ENCODE data around the gene CDC42BPA. TPM values are rescaled to one million over a fixed set of nuclear protein-coding genes. Genes with fewer than 3 reads are reported as not detected.
A peak's percentile ranks its signal among the peaks of the same experiment; 100 is the strongest.

Gene CDC42BPA
- total RNA-seq: 100 to 1,000 TPM in 1 of 4 donors, 10 to 100 TPM in 3; 49.0 to 102 (median 54.2) TPM

GRCh38 chr1:227318016-227318852 lies at the start of gene CDC42BPA:
TSS of gene CDC42BPA (minus strand) at chr1:227318492. CDS start at chr1:227317182, 1,310 bp downstream.
- in situ Hi-C loops (cut with MboI; ENCODE audit: low pct_ligation_motif_present in 1 of 4, low pct_unique_long_range_greater_than_20kb in 1 of 4, low sequenced_read_pairs in 3 of 4): no loop called here

DNA sequence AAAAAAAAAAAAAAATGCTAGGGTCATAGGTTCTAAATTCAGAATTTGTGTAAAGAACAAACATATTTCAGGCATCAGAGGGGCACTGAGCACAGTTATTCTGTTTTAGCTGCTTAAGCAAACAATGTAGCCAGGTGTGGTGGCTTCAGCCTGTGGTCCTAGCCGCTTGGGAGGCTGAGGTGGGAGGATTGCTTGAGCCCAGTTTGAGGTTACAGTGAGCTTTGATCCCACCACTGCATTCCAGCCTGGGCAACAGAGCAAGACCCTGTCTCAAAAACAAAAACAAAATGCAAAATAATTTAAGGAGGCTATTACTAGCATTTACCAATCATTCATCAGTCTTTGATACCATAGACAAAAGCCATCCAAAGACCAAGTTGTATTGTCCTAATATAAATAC lies 49.7 kb upstream of the CDC42BPA start:
- intact Hi-C loops (cut with DNase I; ENCODE audit: low total_unique reads) (no loop called here), in situ Hi-C loops (cut with MboI; ENCODE audit: low pct_ligation_motif_present in 1 of 4, low pct_unique_long_range_greater_than_20kb in 1 of 4, low sequenced_read_pairs in 3 of 4) (no loop called here)
- Histone ChIP-seq H3K4me1 (peaks cover 0 to 9% (median 3%) of the 10 kb centered on the region in 4 donors), H3K36me3 (no peaks in the 10 kb centered on the region), H3K27me3 (no peaks in the 10 kb centered on the region), H3K4me3 (no peak overlapping the region), H3K9me3 (no peaks in the 10 kb centered on the region), H3K27ac (no peak overlapping the region)
- DNase-seq: no peak
- 88% methylated on average over 1 of the region's 1 CpG; no CpG with 5 or more reads in 1 of the 2 donors for WGBS, 2 donors (ENCODE audit: low coverage in 1 of 2)
- TF ChIP-seq, protein P1, sequence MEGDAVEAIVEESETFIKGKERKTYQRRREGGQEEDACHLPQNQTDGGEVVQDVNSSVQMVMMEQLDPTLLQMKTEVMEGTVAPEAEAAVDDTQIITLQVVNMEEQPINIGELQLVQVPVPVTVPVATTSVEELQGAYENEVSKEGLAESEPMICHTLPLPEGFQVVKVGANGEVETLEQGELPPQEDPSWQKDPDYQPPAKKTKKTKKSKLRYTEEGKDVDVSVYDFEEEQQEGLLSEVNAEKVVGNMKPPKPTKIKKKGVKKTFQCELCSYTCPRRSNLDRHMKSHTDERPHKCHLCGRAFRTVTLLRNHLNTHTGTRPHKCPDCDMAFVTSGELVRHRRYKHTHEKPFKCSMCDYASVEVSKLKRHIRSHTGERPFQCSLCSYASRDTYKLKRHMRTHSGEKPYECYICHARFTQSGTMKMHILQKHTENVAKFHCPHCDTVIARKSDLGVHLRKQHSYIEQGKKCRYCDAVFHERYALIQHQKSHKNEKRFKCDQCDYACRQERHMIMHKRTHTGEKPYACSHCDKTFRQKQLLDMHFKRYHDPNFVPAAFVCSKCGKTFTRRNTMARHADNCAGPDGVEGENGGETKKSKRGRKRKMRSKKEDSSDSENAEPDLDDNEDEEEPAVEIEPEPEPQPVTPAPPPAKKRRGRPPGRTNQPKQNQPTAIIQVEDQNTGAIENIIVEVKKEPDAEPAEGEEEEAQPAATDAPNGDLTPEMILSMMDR (IDR thresholded peaks at IDR 0.05): no peak
- TF ChIP-seq POLR2AphosphoS5 (IDR thresholded peaks at IDR 0.05) (no peak), EP300 (IDR thresholded peaks at IDR 0.05; ENCODE audit: low read depth) (no peak), POLR2A (IDR thresholded peaks at IDR 0.05) (no peak)

More at GRCh38 chr1:227318016-227318852, at the start of gene CDC42BPA:
- 3% methylated on average over 67 of the region's 98 CpGs; no CpG with 5 or more reads in 1 of the 2 donors for WGBS, 2 donors (ENCODE audit: low coverage in 1 of 2)
- intact Hi-C loops (cut with DNase I; ENCODE audit: low total_unique reads): no loop called here
- peak within 1 kb of the TSS; percentile 74 to 87 (median 80) for H3K4me3 ChIP-seq
- no peaks in the 10 kb centered on the region for H3K36me3 ChIP-seq
- no peaks in the 10 kb centered on the region for H3K27me3 ChIP-seq
- no peaks in the 10 kb centered on the region for H3K9me3 ChIP-seq
- H3K4me1 ChIP-seq: peaks cover 0 to 57% (median 6%) of the 10 kb centered on the region in 4 donors
- H3K27ac ChIP-seq: peak within 1 kb of the TSS; percentile 96 to 99 (median 97)
- peak; percentile 81 for TF ChIP-seq POLR2A (IDR thresholded peaks at IDR 0.05)
- TF ChIP-seq POLR2AphosphoS5 (IDR thresholded peaks at IDR 0.05): peak in 2 of 3 donors; percentile 85 to 89
- TF ChIP-seq, protein P1 (IDR thresholded peaks at IDR 0.05): no peak
- no peak for TF ChIP-seq EP300 (IDR thresholded peaks at IDR 0.05; ENCODE audit: low read depth)
- DNase-seq: peak; percentile 82

GRCh38 chr1:227365473-227366431 lies 47.5 kb upstream of the CDC42BPA start:
- H3K4me3 ChIP-seq: no peak overlapping the region
- intact Hi-C loops (cut with DNase I; ENCODE audit: low total_unique reads) (no loop called here), in situ Hi-C loops (cut with MboI; ENCODE audit: low pct_ligation_motif_present in 1 of 4, low pct_unique_long_range_greater_than_20kb in 1 of 4, low sequenced_read_pairs in 3 of 4) (no loop called here)
- H3K27me3 ChIP-seq: no peaks in the 10 kb centered on the region
- DNase-seq: peak; percentile 15
- no peaks in the 10 kb centered on the region for H3K9me3 ChIP-seq
- peak overlapping the region in 3 of 4 donors; percentile 45 to 52 (median 52) for H3K27ac ChIP-seq
- WGBS, 2 donors (ENCODE audit: low coverage in 1 of 2): 74 to 76% methylated on average over 8 of the region's 8 CpGs
- H3K4me1 ChIP-seq: peaks cover 0 to 9% (median 3%) of the 10 kb centered on the region in 4 donors
- no peak for TF ChIP-seq EP300 (IDR thresholded peaks at IDR 0.05; ENCODE audit: low read depth)
- TF ChIP-seq, protein P1 (IDR thresholded peaks at IDR 0.05): no peak
- TF ChIP-seq POLR2AphosphoS5 (IDR thresholded peaks at IDR 0.05): peak in 1 of 3 donors; percentile 28
- no peaks in the 10 kb centered on the region for H3K36me3 ChIP-seq

DNA sequence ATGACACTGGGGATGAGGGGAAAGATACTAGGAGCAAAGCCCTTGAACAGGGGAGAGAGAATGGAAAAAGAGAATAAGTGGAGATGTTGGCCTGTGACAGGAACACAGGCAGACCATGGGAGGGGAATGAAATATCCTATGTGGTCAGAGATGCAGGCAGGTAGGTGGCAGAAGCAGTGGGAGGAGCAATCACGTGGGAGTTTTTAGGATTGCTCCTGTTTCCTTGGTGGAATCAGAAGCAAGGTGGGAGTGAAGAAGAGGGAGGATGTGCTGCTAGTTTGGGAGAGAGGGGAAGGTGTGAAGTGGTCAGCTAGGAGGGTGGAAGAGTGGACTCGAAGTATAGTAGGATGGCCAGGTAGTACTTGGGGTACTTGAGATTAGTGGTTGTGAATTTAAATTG lies 46.4 kb upstream of the CDC42BPA start:
- 59 to 88% methylated on average over 2 of the region's 2 CpGs for WGBS, 2 donors (ENCODE audit: low coverage in 1 of 2)

More for the DNA sequence above, 46.4 kb upstream of the CDC42BPA start:
- H3K4me1 ChIP-seq: peaks cover 0 to 9% (median 3%) of the 10 kb centered on the region in 4 donors
- intact Hi-C loops (cut with DNase I; ENCODE audit: low total_unique reads): no loop called here
- no peaks in the 10 kb centered on the region for H3K36me3 ChIP-seq
- no peak for DNase-seq
- no peaks in the 10 kb centered on the region for H3K27me3 ChIP-seq
- no peak overlapping the region for H3K27ac ChIP-seq
- no peak overlapping the region for H3K4me3 ChIP-seq
- TF ChIP-seq POLR2AphosphoS5 (IDR thresholded peaks at IDR 0.05) (no peak), EP300 (IDR thresholded peaks at IDR 0.05; ENCODE audit: low read depth) (no peak), POLR2A (IDR thresholded peaks at IDR 0.05) (no peak)
- TF ChIP-seq, protein P1 (IDR thresholded peaks at IDR 0.05): no peak
- in situ Hi-C loops (cut with MboI; ENCODE audit: low pct_ligation_motif_present in 1 of 4, low pct_unique_long_range_greater_than_20kb in 1 of 4, low sequenced_read_pairs in 3 of 4): no loop called here
- H3K9me3 ChIP-seq: no peaks in the 10 kb centered on the region
